CD4-positive, alpha-beta memory T cell (primary cell): Measurements from ENCODE around the gene EVX2. TPM values are rescaled to one million over a fixed set of nuclear protein-coding genes. Genes with fewer than 3 reads are reported as not detected.
A peak's percentile ranks its signal among the peaks of the same experiment; 100 is the strongest.

Source experiments
- CTCF ChIA-PET: fragments of 350-600 bp; sonication (Branson Sonifier 250); formaldehyde crosslinking; loops from one replicate; lab custom pipeline; 2021; ENCODE audit warnings: inconsistent platforms; ENCODE audit not compliant: partially characterized antibody; lab: Charles Lee
- POLR2A ChIA-PET: fragments of 350-600 bp; sonication (Branson Sonifier 250); formaldehyde crosslinking; loops from one replicate; lab custom pipeline; 2021; ENCODE audit not compliant: partially characterized antibody; lab: Charles Lee
- DNase-seq, 5 donors: peaks; one replicate each; pipeline versions ENCODE4 v3.0.0 to v3.0.0-alpha.2; 2020 to 2022; ENCODE audit warnings: mixed read lengths in 1 of 5
- H3K27ac ChIP-seq: one replicate; pipeline ENCODE4 v1.7.0; 2013; ENCODE audit warnings: low read depth, low read length
- H3K27me3 ChIP-seq: 2 replicates; pipeline ENCODE4 v1.7.0; 2013; ENCODE audit warnings: mild to moderate bottlenecking, low read length, moderate library complexity; ENCODE audit not compliant: insufficient read depth
- H3K36me3 ChIP-seq: 2 replicates; pipeline ENCODE4 v1.7.0; 2013; ENCODE audit warnings: mild to moderate bottlenecking, low read length, moderate library complexity; ENCODE audit not compliant: insufficient read depth
- H3K4me1 ChIP-seq: 2 replicates; pipeline ENCODE4 v1.7.0; 2013; ENCODE audit warnings: mild to moderate bottlenecking, low read length, moderate library complexity; ENCODE audit not compliant: insufficient read depth
- H3K4me3 ChIP-seq, 2 donors: one replicate each; pipeline ENCODE4 v1.7.0; 2013; ENCODE audit warnings: low read length in 2 of 2, mild to moderate bottlenecking in 1 of 2
- H3K9me3 ChIP-seq, 2 donors: one replicate each; pipeline ENCODE4 v1.7.0; 2013; ENCODE audit warnings: low read length in 2 of 2, control low read depth in 1 of 2; ENCODE audit not compliant: control insufficient read depth in 1 of 2
- H3K27ac Mint-ChIP-seq, 7 donors: one replicate each; pipeline ENCODE4 v1.8.0; 2020 to 2021; ENCODE audit warnings: mixed read lengths in 7 of 7, mild to moderate bottlenecking in 6 of 7, inconsistent platforms in 3 of 7, moderate library complexity in 3 of 7
- H3K27me3 Mint-ChIP-seq, 2 donors: one replicate each; pipeline ENCODE4 v1.8.0; 2020 to 2021; ENCODE audit warnings: mixed read lengths in 2 of 2
- H3K36me3 Mint-ChIP-seq, 2 donors: one replicate each; pipeline ENCODE4 v1.8.0; 2020 to 2021; ENCODE audit warnings: mixed read lengths in 2 of 2, inconsistent platforms in 1 of 2, mild to moderate bottlenecking in 1 of 2
- H3K4me1 Mint-ChIP-seq, 4 donors: one replicate each; pipeline ENCODE4 v1.8.0; 2020 to 2021; ENCODE audit warnings: mixed read lengths in 4 of 4, mild to moderate bottlenecking in 1 of 4
- H3K4me3 Mint-ChIP-seq, 8 donors: one replicate each; pipeline ENCODE4 v1.8.0; 2020 to 2021; ENCODE audit warnings: mixed read lengths in 8 of 8, mild to moderate bottlenecking in 7 of 8, moderate library complexity in 6 of 8, inconsistent platforms in 3 of 8
- H3K9me3 Mint-ChIP-seq, 8 donors: one replicate each; pipeline ENCODE4 v1.8.0; 2020 to 2021; ENCODE audit warnings: mixed read lengths in 8 of 8, mild to moderate bottlenecking in 5 of 8, inconsistent platforms in 3 of 8, moderate library complexity in 1 of 8
- intact Hi-C: fragments of 100-400 bp; cut with micrococcal nuclease; formaldehyde crosslinking; loops from one replicate; pipeline ENCODE4 v1.15.1; 2023
- polyA plus RNA-seq, 2 donors: library from polyadenylated mRNA; unstranded; fragments of 300-500 nt; fragmentation: Illumina TruSeq; gene quantifications; one replicate each; pipeline ENCODE4 v1.2.3, GENCODE V29; 2021
- total RNA-seq, 2 experiments: library from RNA; stranded (reverse); gene quantifications; one replicate each; pipeline ENCODE4 v1.2.3, GENCODE V29; 2021

EVX2 gene
- total and polyA plus RNA-seq, 4 experiments from 2014 or later: not detected

GRCh38 chr2:176104316-176105077 lies 20.7 kb upstream of the EVX2 start:
- Histone ChIP-seq H3K9me3 (no peaks in the 10 kb centered on the region), H3K36me3 (no peaks in the 10 kb centered on the region), H3K27ac (no peak overlapping the region), H3K4me1 (peaks cover 4% of the 10 kb centered on the region), H3K27me3 (peaks cover 64% of the 10 kb centered on the region), H3K4me3 (no peak overlapping the region)
- intact Hi-C loops: no loop called here
- peak overlapping the region in 2 of 8 donors; percentile 13 to 43 for H3K4me3 Mint-ChIP-seq
- peaks cover 10 to 43% (median 26%) of the 10 kb centered on the region in 4 donors for H3K4me1 Mint-ChIP-seq
- no peaks in the 10 kb centered on the region for H3K36me3 Mint-ChIP-seq
- CTCF ChIA-PET: no interaction called here
- DNase-seq: no peak
- H3K9me3 Mint-ChIP-seq: peaks cover 0 to 21% (median 11%) of the 10 kb centered on the region in 8 donors
- peaks cover 73 to 75% of the 10 kb centered on the region in 2 donors for H3K27me3 Mint-ChIP-seq
- H3K27ac Mint-ChIP-seq: peak overlapping the region in 2 of 7 donors; percentile 35 to 75
- POLR2A ChIA-PET: no interaction called here

- DNase-seq: no peak
- peak overlapping the region in 2 of 8 donors; percentile 10 to 13 for H3K4me3 Mint-ChIP-seq
- intact Hi-C loops: no loop called here
- peak overlapping the region in 2 of 7 donors; percentile 35 to 75 for H3K27ac Mint-ChIP-seq
- peaks cover 7 to 42% (median 21%) of the 10 kb centered on the region in 4 donors for H3K4me1 Mint-ChIP-seq
- H3K4me3 ChIP-seq: no peak overlapping the region
- no peaks in the 10 kb centered on the region for H3K36me3 ChIP-seq
- no peaks in the 10 kb centered on the region for H3K9me3 ChIP-seq
- H3K27me3 Mint-ChIP-seq: peaks cover 72 to 75% of the 10 kb centered on the region in 2 donors
- peaks cover 0 to 18% (median 6%) of the 10 kb centered on the region in 8 donors for H3K9me3 Mint-ChIP-seq
- peaks cover 4% of the 10 kb centered on the region for H3K4me1 ChIP-seq
- no peaks in the 10 kb centered on the region for H3K36me3 Mint-ChIP-seq
- ChIA-PET CTCF (no interaction called here), POLR2A (no interaction called here)
- H3K27ac ChIP-seq: no peak overlapping the region
- peaks cover 65% of the 10 kb centered on the region for H3K27me3 ChIP-seq
These were observed 20.1 kb upstream of the EVX2 start for GRCh38 chr2:176103742-176104315.

GRCh38 chr2:176103194-176103593 lies 19.4 kb upstream of the EVX2 start:
- no peak for DNase-seq
- peaks cover 4% of the 10 kb centered on the region for H3K4me1 ChIP-seq
- H3K27me3 ChIP-seq: peaks cover 71% of the 10 kb centered on the region
- intact Hi-C loops: no loop called here
- Mint-ChIP-seq H3K27ac (peak overlapping the region in 1 of 7 donors; percentile 75), H3K4me1 (peaks cover 6 to 37% (median 19%) of the 10 kb centered on the region in 4 donors), H3K9me3 (peaks cover 0 to 13% (median 4%) of the 10 kb centered on the region in 8 donors), H3K36me3 (no peaks in the 10 kb centered on the region), H3K27me3 (peaks cover 73 to 74% of the 10 kb centered on the region in 2 donors), H3K4me3 (no peak overlapping the region)
- ChIA-PET POLR2A (no interaction called here), CTCF (interaction anchor here (1.6 to 2.4 kb wide), 2 partner anchors 24 to 415 kb away, joined by 3 to 6 read pairs; no protein-coding TSS in a partner anchor)
- no peak overlapping the region for H3K4me3 ChIP-seq
- no peaks in the 10 kb centered on the region for H3K36me3 ChIP-seq
- no peak overlapping the region for H3K27ac ChIP-seq
- no peaks in the 10 kb centered on the region for H3K9me3 ChIP-seq

- Mint-ChIP-seq H3K4me1 (peaks cover 11 to 45% (median 24%) of the 10 kb centered on the region in 4 donors), H3K9me3 (peaks cover 0 to 15% (median 4%) of the 10 kb centered on the region in 8 donors), H3K27ac (peak overlapping the region in 1 of 7 donors; percentile 75), H3K36me3 (peaks cover 0 to 2% of the 10 kb centered on the region in 2 donors), H3K27me3 (peaks cover 80 to 82% of the 10 kb centered on the region in 2 donors), H3K4me3 (no peak overlapping the region)
- CTCF ChIA-PET: interaction anchor here (1.6 to 2.4 kb wide), 2 partner anchors 25 to 415 kb away, joined by 3 to 6 read pairs; no protein-coding TSS in a partner anchor
- H3K27me3 ChIP-seq: peaks cover 79% of the 10 kb centered on the region
- peaks cover 12% of the 10 kb centered on the region for H3K4me1 ChIP-seq
- intact Hi-C loops: no loop called here
- DNase-seq: no peak
- H3K36me3 ChIP-seq: no peaks in the 10 kb centered on the region
- no peak overlapping the region for H3K27ac ChIP-seq
- no peaks in the 10 kb centered on the region for H3K9me3 ChIP-seq
- no peak overlapping the region for H3K4me3 ChIP-seq
- POLR2A ChIA-PET: no interaction called here
These were observed 18.6 kb upstream of the EVX2 start for GRCh38 chr2:176102309-176102866.

- Histone ChIP-seq H3K9me3 (no peaks in the 10 kb centered on the region), H3K27ac (no peak overlapping the region), H3K36me3 (no peaks in the 10 kb centered on the region), H3K27me3 (peaks cover 79% of the 10 kb centered on the region), H3K4me1 (peaks cover 18% of the 10 kb centered on the region), H3K4me3 (no peak overlapping the region)
- Mint-ChIP-seq H3K27ac (peak overlapping the region in 2 of 7 donors; percentile 17 to 64), H3K4me3 (peak overlapping the region in 1 of 8 donors; percentile 5), H3K4me1 (peaks cover 13 to 47% (median 25%) of the 10 kb centered on the region in 4 donors), H3K9me3 (peaks cover 0 to 15% (median 4%) of the 10 kb centered on the region in 8 donors), H3K27me3 (peaks cover 81 to 82% of the 10 kb centered on the region in 2 donors), H3K36me3 (peaks cover 0 to 2% of the 10 kb centered on the region in 2 donors)
- intact Hi-C loops: no loop called here
- no peak for DNase-seq
- CTCF ChIA-PET: interaction anchor here (1.6 to 2.4 kb wide), 2 partner anchors 25 to 414 kb away, joined by 3 to 6 read pairs; no protein-coding TSS in a partner anchor
- POLR2A ChIA-PET: no interaction called here
These were observed 18.1 kb upstream of the EVX2 start for GRCh38 chr2:176101842-176102241.

- Mint-ChIP-seq H3K36me3 (peaks cover 0 to 2% of the 10 kb centered on the region in 2 donors), H3K9me3 (peaks cover 0 to 13% (median 4%) of the 10 kb centered on the region in 8 donors), H3K4me1 (peaks cover 15 to 50% (median 27%) of the 10 kb centered on the region in 4 donors), H3K4me3 (no peak overlapping the region), H3K27me3 (peaks cover 84 to 85% of the 10 kb centered on the region in 2 donors), H3K27ac (peak overlapping the region in 3 of 7 donors; percentile 17 to 68 (median 64))
- ChIA-PET CTCF (interaction anchor here (2.4 kb wide), 1 partner anchor 413 kb away, joined by 6 read pairs; no protein-coding TSS in a partner anchor), POLR2A (no interaction called here)
- H3K4me1 ChIP-seq: peaks cover 19% of the 10 kb centered on the region
- H3K27me3 ChIP-seq: peaks cover 82% of the 10 kb centered on the region
- H3K36me3 ChIP-seq: no peaks in the 10 kb centered on the region
- no peak for DNase-seq
- intact Hi-C loops: no loop called here
- no peaks in the 10 kb centered on the region for H3K9me3 ChIP-seq
- no peak overlapping the region for H3K4me3 ChIP-seq
- no peak overlapping the region for H3K27ac ChIP-seq
These were observed 17.6 kb upstream of the EVX2 start for GRCh38 chr2:176101216-176101830.
